SK-N-SH (cell line): ENCODE results near the gene SLC5A7.

Experiments
- CHD2 ChIP-seq: fragments of 150-350 bp; IDR thresholded peaks from 2 replicates; pipeline ENCODE4 v1.6.1; 2018; ENCODE audit warnings: low read length; ENCODE audit not compliant: partially characterized antibody
- CTCF ChIP-seq: fragments of 200-600 bp; sonication (generic); IDR thresholded peaks from 2 replicates; pipeline ENCODE4 v1.6.1; 2017; ENCODE audit warnings: antibody characterized with exemption, mild to moderate bottlenecking, moderate library complexity
- ELF1 ChIP-seq: IDR thresholded peaks from 2 replicates; pipeline ENCODE4 v1.4.0; 2012
- EZH2phosphoT487 ChIP-seq: fragments of 200-600 bp; sonication (generic); IDR thresholded peaks from 2 replicates; pipeline ENCODE4 v1.6.1; 2017; ENCODE audit warnings: low read depth, mixed run types, mild to moderate bottlenecking, antibody characterized with exemption, moderate library complexity, borderline replicate concordance
- JUND ChIP-seq: IDR thresholded peaks from 2 replicates; pipeline ENCODE4 v1.4.0; 2012
- MAX ChIP-seq: IDR thresholded peaks from 2 replicates; pipeline ENCODE4 v1.4.0; 2012; ENCODE audit warnings: low read depth
- MXI1 ChIP-seq: IDR thresholded peaks from 2 replicates; pipeline ENCODE4 v1.6.1; 2012; ENCODE audit warnings: mild to moderate bottlenecking, low read depth, low read length, improper control_type of control experiment
- POLR2AphosphoS5 ChIP-seq: IDR thresholded peaks from 2 replicates; pipeline ENCODE4 v1.6.1; 2012; ENCODE audit warnings: low read depth, low read length
- SMC3 ChIP-seq: IDR thresholded peaks from 2 replicates; pipeline ENCODE4 v1.6.1; 2012; ENCODE audit warnings: low read depth, low read length, improper control_type of control experiment
- TEAD4 ChIP-seq: IDR thresholded peaks from 2 replicates; pipeline ENCODE4 v1.4.0; 2012; ENCODE audit warnings: mild to moderate bottlenecking, borderline replicate concordance; ENCODE audit not compliant: insufficient read depth
- TF ChIP-seq, protein P1 (sequence below): fragments of 150-350 bp; IDR thresholded peaks from 2 replicates; pipeline ENCODE4 v1.6.1; 2017; ENCODE audit warnings: antibody characterized with exemption, low read length, low read depth, borderline replicate concordance
- TF ChIP-seq, protein P2 (sequence below): IDR thresholded peaks from 2 replicates; pipeline ENCODE4 v1.4.0; 2012; ENCODE audit warnings: low read depth, borderline replicate concordance

DNA sequence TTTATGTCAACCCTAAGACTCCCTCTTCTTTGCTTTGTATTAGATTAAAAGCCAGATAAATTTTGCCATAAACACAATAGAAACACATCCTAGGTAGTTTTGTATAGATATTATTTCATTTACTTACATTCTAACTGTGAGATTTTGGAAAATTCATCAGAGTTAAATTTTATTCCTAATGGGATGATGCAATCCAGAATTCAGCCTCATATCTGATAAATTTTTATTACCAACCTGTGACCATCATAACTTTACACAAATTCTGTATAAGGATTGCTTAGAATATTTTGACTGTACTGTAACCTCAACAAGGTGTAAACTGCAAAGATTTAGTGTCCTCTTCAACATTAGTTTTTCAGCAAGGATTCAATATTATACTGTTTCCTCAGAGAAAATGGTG is 4.4 kb downstream of the SLC5A7 start:
- no peak for TF ChIP-seq CTCF
- no peak for TF ChIP-seq ELF1
- TF ChIP-seq, protein P1, sequence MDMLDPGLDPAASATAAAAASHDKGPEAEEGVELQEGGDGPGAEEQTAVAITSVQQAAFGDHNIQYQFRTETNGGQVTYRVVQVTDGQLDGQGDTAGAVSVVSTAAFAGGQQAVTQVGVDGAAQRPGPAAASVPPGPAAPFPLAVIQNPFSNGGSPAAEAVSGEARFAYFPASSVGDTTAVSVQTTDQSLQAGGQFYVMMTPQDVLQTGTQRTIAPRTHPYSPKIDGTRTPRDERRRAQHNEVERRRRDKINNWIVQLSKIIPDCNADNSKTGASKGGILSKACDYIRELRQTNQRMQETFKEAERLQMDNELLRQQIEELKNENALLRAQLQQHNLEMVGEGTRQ = no peak
- TF ChIP-seq TEAD4 = no peak
- TF ChIP-seq EZH2phosphoT487 = no peak
- no peak for TF ChIP-seq JUND
- TF ChIP-seq, protein P2, sequence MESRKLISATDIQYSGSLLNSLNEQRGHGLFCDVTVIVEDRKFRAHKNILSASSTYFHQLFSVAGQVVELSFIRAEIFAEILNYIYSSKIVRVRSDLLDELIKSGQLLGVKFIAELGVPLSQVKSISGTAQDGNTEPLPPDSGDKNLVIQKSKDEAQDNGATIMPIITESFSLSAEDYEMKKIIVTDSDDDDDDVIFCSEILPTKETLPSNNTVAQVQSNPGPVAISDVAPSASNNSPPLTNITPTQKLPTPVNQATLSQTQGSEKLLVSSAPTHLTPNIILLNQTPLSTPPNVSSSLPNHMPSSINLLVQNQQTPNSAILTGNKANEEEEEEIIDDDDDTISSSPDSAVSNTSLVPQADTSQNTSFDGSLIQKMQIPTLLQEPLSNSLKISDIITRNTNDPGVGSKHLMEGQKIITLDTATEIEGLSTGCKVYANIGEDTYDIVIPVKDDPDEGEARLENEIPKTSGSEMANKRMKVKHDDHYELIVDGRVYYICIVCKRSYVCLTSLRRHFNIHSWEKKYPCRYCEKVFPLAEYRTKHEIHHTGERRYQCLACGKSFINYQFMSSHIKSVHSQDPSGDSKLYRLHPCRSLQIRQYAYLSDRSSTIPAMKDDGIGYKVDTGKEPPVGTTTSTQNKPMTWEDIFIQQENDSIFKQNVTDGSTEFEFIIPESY = no peak
- no peak for TF ChIP-seq MAX
- no peak for TF ChIP-seq SMC3
- TF ChIP-seq CHD2 = no peak
- TF ChIP-seq MXI1 = no peak
- no peak for TF ChIP-seq POLR2AphosphoS5
